ENCODE measurements around the gene TWIST2. TPM values are rescaled to one million over a fixed set of nuclear protein-coding genes. Genes with fewer than 3 reads are reported as not detected.

The TWIST2 gene
- total RNA-seq, 1 experiment from 2014 or later = 0.22 TPM

DNA sequence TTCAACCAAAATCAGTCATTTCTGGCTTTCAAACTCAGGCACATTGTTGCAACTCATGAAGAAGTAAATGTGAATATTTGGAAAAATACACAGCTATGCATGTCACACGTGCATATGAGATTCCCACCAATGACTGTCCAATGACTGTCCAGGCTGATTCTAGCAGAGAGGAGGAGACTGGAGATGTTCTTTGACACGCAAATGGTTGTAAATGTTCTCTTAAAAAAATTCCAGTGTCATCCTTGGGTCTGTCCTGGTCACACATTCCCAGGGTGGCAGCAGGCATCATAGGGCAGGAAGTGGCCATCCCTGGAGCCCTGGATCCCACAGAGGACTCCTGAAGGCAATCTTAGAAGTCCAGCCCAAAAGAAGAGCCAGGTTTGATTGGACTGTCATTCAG is 40.9 kb downstream of the TWIST2 start:
- Histone ChIP-seq H2BK120ac (ENCODE audit: low read depth, low read length, poor library complexity, severe bottlenecking) (no peak overlapping the region), H3T11ph (ENCODE audit: low read length) (no peak overlapping the region), H4K91ac (ENCODE audit: insufficient read length, low read depth, low read length) (no peak overlapping the region), H3K4ac (ENCODE audit: low read depth, low read length) (no peak overlapping the region), H3K27me3 (ENCODE audit: insufficient read depth, low read length) (no peaks in the 10 kb centered on the region), H2BK5ac (ENCODE audit: insufficient read length, low read length) (no peak overlapping the region), H2BK15ac (ENCODE audit: low read depth, low read length) (no peak overlapping the region), H3K4me2 (ENCODE audit: insufficient read depth, insufficient read length, low read length) (no peak overlapping the region), H3K9ac (ENCODE audit: extremely low read depth, insufficient read length, low read length) (no peak overlapping the region), H3K18ac (ENCODE audit: insufficient read length, low read depth, low read length) (no peak overlapping the region), H3K14ac (ENCODE audit: insufficient read depth, low read length) (no peak overlapping the region), H3K4me1 (ENCODE audit: insufficient read depth, low read length) (no peaks in the 10 kb centered on the region), H3K56ac (ENCODE audit: insufficient read length, low read depth, low read length) (no peak overlapping the region), H3K27ac (ENCODE audit: insufficient read length, low read depth, low read length) (no peak overlapping the region), H2BK12ac (ENCODE audit: insufficient read length, low read depth, low read length) (no peak overlapping the region), H2AK5ac (ENCODE audit: insufficient read length, low read length) (no peak overlapping the region), H2AFZ (ENCODE audit: low read length) (no peak overlapping the region), H2BK20ac (ENCODE audit: low read depth, low read length, poor library complexity, severe bottlenecking) (no peak overlapping the region), H3K79me2 (ENCODE audit: insufficient read depth, low read length) (no peaks in the 10 kb centered on the region), H3K23ac (ENCODE audit: insufficient read length, low read depth, low read length) (no peak overlapping the region), H3K79me1 (ENCODE audit: insufficient read depth, low read depth, low read length, poor library complexity, severe bottlenecking) (no peaks in the 10 kb centered on the region), H3K9me3 (ENCODE audit: control insufficient read depth, low read depth, low read length) (no peaks in the 10 kb centered on the region), H4K5ac (ENCODE audit: insufficient read length, low read depth, low read length) (no peak overlapping the region), H4K8ac (replicated peaks; ENCODE audit: insufficient read length, low read depth, low read length) (no peak overlapping the region), H4K20me1 (ENCODE audit: control insufficient read depth, insufficient read depth, insufficient read length) (no peaks in the 10 kb centered on the region), H3K23me2 (ENCODE audit: insufficient read length, low read depth, low read length, poor library complexity, severe bottlenecking) (no peaks in the 10 kb centered on the region)
- TF ChIP-seq, protein P1, sequence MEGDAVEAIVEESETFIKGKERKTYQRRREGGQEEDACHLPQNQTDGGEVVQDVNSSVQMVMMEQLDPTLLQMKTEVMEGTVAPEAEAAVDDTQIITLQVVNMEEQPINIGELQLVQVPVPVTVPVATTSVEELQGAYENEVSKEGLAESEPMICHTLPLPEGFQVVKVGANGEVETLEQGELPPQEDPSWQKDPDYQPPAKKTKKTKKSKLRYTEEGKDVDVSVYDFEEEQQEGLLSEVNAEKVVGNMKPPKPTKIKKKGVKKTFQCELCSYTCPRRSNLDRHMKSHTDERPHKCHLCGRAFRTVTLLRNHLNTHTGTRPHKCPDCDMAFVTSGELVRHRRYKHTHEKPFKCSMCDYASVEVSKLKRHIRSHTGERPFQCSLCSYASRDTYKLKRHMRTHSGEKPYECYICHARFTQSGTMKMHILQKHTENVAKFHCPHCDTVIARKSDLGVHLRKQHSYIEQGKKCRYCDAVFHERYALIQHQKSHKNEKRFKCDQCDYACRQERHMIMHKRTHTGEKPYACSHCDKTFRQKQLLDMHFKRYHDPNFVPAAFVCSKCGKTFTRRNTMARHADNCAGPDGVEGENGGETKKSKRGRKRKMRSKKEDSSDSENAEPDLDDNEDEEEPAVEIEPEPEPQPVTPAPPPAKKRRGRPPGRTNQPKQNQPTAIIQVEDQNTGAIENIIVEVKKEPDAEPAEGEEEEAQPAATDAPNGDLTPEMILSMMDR (conservative IDR thresholded peaks at IDR 0.05) = no peak
- Mint-ChIP-seq H3K9me3 (no peaks in the 10 kb centered on the region; a peak in 2 of 5 replicates), H3K27me3 (ENCODE audit: low read depth) (peaks cover 11% of the 10 kb centered on the region), H3K27ac (no peak overlapping the region), H3K4me1 (no peaks in the 10 kb centered on the region; a peak in 1 of 4 replicates), H3K36me3 (ENCODE audit: insufficient read depth in 1 of 3, low read depth in 3 of 3) (peaks cover 0 to 6% (median 3%) of the 10 kb centered on the region in 3 experiments; a peak in 1 of 7 replicates), H3K4me3 (no peak overlapping the region)
- no CpG with 5 or more reads among the region's 2 CpGs for WGBS (ENCODE audit: extremely low coverage, insufficient read length, low lambda C conversion rate)
- no peak for DNase-seq

Measured in H9 (cell line).